ENCODE data around the gene PFKFB3. TPM values are rescaled to one million over a fixed set of nuclear protein-coding genes. Genes with fewer than 3 reads are reported as not detected.
"Not testable (repeated sequence)": the region's sequence is repeated elsewhere in the genome, so short reads cannot be mapped to it uniquely, and the experiment has no call there.

The PFKFB3 gene
- total and polyA plus RNA-seq, 9 of the 15 experiments (the other 6 are each of a cell fraction or from before 2014, with no cell fraction given) = 0.46 to 21.6 (median 7.8) TPM

DNA sequence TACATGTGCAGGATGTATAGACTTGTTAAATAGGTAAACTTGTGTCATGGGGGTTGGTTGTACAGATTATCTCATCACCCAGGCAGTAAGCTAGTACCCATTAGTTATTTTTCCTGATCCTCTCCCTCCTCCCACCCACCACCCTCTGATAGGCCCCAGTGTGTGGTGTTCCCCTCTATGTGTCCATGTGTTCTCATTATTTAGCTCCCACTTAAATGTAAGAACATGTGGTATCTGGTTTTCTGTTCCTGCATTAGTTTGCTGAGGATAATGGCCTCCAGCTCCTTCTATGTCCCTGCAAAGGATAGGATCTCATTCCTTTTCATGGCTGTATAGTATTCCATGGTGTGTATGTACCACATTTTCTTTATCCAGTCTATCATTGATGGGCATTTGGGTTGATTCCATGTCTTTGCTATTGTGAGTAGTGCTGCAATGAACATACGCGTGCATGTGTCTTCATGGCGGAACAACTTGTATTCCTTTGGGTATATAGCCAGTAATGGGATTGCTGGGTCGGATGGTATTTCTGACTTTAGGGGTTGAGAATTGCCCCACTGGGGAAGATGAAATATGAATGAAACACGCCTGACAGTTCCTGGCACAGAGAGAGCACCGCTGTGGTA, 36.0 kb downstream of the PFKFB3 start:
- ATAC-seq; H3K36me3 ChIP-seq (ENCODE audit: control insufficient read depth, insufficient read depth, low read length); POLR2A ChIA-PET; BruUV-seq (replicated peaks); in situ Hi-C loops (cut with MboI); H3K4me1 ChIP-seq (replicated peaks in 1 of 2; ENCODE audit: control insufficient read depth in 2 of 2, insufficient read depth in 2 of 2, low read length in 2 of 2); CTCF ChIA-PET (ENCODE audit: low intra/inter-chr PET ratio); H3K9me1 ChIP-seq (ENCODE audit: control insufficient read depth, insufficient read depth, low read length); H3K9ac ChIP-seq (ENCODE audit: insufficient read depth in 1 of 2, low read depth in 2 of 2, low read length in 2 of 2); H3K27me3 ChIP-seq (ENCODE audit: control insufficient read depth in 2 of 2, insufficient read depth in 2 of 2, low read length in 2 of 2); H3K4me3 ChIP-seq; H3K79me2 ChIP-seq (ENCODE audit: control insufficient read depth, insufficient read depth, low read length); H4K20me1 ChIP-seq (replicated peaks; ENCODE audit: control insufficient read depth, insufficient read depth, low read length); DNase-seq (ENCODE audit: extremely low read depth in 1 of 4, low spot score in 3 of 4); H3K9me3 ChIP-seq (replicated peaks; ENCODE audit: control insufficient read depth, insufficient read depth, low read depth, low read length); FAIRE-seq; H3K4me2 ChIP-seq (ENCODE audit: insufficient read depth, low read length); H2AFZ ChIP-seq (ENCODE audit: low read depth, low read length); intact Hi-C loops (cut with micrococcal nuclease): not testable (repeated sequence)
- peak; percentile 85 for TF ChIP-seq SMARCA5 (IDR thresholded peaks at IDR 0.05)
- TF ChIP-seq ADNP (tag; IDR thresholded peaks at IDR 0.05) = peak; percentile 42; the same call in 1 of the 2 replicates
- peak; percentile 76 for TF ChIP-seq BCOR (IDR thresholded peaks at IDR 0.05)
- TF ChIP-seq RBM25 (IDR thresholded peaks at IDR 0.05; ENCODE audit: low read depth, low read length, severe bottlenecking) = peak; percentile 50
- TF ChIP-seq KDM1A (IDR thresholded peaks at IDR 0.05) = peak in 1 of 2 experiments; percentile 60; a peak in 2 of 4 replicates
- peak; percentile 100 for TF ChIP-seq ZNF146 (CRISPR knock-in tag; IDR thresholded peaks at IDR 0.05; ENCODE audit: unreplicated experiment)
- WGBS (ENCODE audit: insufficient coverage, low coverage, missing lambda C conversion rate) = 37% methylated on average over 6 of the region's 6 CpGs
- H3K27ac ChIP-seq (ENCODE audit: extremely low read depth, low read depth, low read length) = peak overlapping the region; percentile 16; the same call in 1 of the 3 replicates
